ENCODE measurements around the gene ZNF423. TPM values are rescaled to one million over a fixed set of nuclear protein-coding genes. Genes with fewer than 3 reads are reported as not detected.

Gene ZNF423
- total and polyA plus RNA-seq, 9 of the 15 experiments (the other 6 are each of a cell fraction or from before 2014, with no cell fraction given): not detected

DNA sequence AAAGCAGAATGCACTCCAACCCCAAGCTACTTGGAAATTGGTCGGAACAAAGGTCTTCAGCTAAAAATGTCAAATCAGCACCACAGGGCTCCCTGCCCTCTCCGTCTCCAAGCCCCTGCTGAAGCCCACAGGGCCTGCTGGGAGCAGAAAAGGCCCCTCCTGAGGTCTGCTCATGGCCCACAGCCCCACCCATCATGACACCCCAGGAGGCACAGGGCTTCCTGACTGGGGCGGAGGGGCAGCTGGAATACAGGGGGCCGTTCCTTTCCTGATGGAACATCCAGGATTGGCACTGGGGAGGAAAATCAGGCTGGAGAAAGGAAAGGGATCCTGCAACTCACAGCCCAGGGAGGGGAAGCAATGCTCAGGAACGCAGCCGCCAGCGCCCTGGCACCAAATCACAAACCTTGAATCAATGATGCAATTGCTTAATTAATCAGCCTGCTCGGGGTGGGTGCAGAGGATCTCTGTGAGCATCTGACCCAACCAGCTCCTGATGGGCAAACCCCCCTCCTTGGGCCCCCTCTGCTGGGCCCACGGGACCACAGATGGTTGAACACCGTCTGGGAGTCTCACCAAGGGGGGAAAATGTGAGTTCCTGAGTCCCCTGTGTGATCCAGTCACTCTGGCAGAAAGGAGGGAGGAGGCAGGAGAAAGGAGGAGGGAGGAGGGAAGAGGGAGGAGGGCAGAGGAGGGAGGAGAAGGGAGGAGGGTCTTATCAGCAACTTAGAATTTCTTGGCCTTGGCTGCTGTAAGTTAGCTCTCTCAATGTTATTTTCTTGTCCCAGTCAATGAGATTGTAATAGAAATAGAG lies 155.5 kb downstream of the ZNF423 start:
- WGBS (ENCODE audit: insufficient coverage, low coverage, missing lambda C conversion rate): 2% methylated on average over 8 of the region's 10 CpGs
- POLR2A ChIA-PET: no interaction called here
- H3K9me1 ChIP-seq (ENCODE audit: control insufficient read depth, insufficient read depth, low read length): no peaks in the 10 kb centered on the region
- peaks cover 0 to 6% of the 10 kb centered on the region in 2 experiments; a peak in 2 of 5 replicates for H3K4me1 ChIP-seq (replicated peaks in 1 of 2; ENCODE audit: control insufficient read depth in 2 of 2, insufficient read depth in 2 of 2, low read length in 2 of 2)
- H3K27me3 ChIP-seq (ENCODE audit: control insufficient read depth in 2 of 2, insufficient read depth in 2 of 2, low read length in 2 of 2): peaks cover 29 to 44% of the 10 kb centered on the region in 2 experiments; a peak in 3 of 5 replicates
- in situ Hi-C loops (cut with MboI): no loop called here
- no peaks in the 10 kb centered on the region for H3K79me2 ChIP-seq (ENCODE audit: control insufficient read depth, insufficient read depth, low read length)
- ATAC-seq (no peak), FAIRE-seq (no peak), DNase-seq (ENCODE audit: extremely low read depth in 1 of 4, low spot score in 3 of 4) (no peak)
- H3K9ac ChIP-seq (ENCODE audit: insufficient read depth in 1 of 2, low read depth in 2 of 2, low read length in 2 of 2): no peak overlapping the region
- H3K27ac ChIP-seq (ENCODE audit: extremely low read depth, low read depth, low read length): no peak overlapping the region
- H3K4me2 ChIP-seq (ENCODE audit: insufficient read depth, low read length): no peak overlapping the region
- peaks cover 4% of the 10 kb centered on the region; the same call in 1 of the 2 replicates for H4K20me1 ChIP-seq (replicated peaks; ENCODE audit: control insufficient read depth, insufficient read depth, low read length)
- H2AFZ ChIP-seq (ENCODE audit: low read depth, low read length): no peak overlapping the region
- no peak overlapping the region for H3K4me3 ChIP-seq
- peak; percentile 32; the same call in 1 of the 2 replicates for TF ChIP-seq ZNF316 (IDR thresholded peaks at IDR 0.05)
- no peak for TF ChIP-seq SIN3B (IDR thresholded peaks at IDR 0.05; ENCODE audit: low read depth)
- TF ChIP-seq, protein P1, sequence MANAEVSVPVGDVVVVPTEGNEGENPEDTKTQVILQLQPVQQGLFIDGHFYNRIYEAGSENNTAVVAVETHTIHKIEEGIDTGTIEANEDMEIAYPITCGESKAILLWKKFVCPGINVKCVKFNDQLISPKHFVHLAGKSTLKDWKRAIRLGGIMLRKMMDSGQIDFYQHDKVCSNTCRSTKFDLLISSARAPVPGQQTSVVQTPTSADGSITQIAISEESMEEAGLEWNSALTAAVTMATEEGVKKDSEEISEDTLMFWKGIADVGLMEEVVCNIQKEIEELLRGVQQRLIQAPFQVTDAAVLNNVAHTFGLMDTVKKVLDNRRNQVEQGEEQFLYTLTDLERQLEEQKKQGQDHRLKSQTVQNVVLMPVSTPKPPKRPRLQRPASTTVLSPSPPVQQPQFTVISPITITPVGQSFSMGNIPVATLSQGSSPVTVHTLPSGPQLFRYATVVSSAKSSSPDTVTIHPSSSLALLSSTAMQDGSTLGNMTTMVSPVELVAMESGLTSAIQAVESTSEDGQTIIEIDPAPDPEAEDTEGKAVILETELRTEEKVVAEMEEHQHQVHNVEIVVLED (CRISPR knock-in tag; IDR thresholded peaks at IDR 0.05): no peak
- peak; percentile 82 for TF ChIP-seq ZNF263 (CRISPR knock-in tag; IDR thresholded peaks at IDR 0.05; ENCODE audit: borderline replicate concordance)
- BruUV-seq (replicated peaks): no TSS peak
- no peaks in the 10 kb centered on the region for H3K9me3 ChIP-seq (replicated peaks; ENCODE audit: control insufficient read depth, insufficient read depth, low read depth, low read length)
- CTCF ChIA-PET (ENCODE audit: low intra/inter-chr PET ratio): no interaction called here
- no peaks in the 10 kb centered on the region for H3K36me3 ChIP-seq (ENCODE audit: control insufficient read depth, insufficient read depth, low read length)
- intact Hi-C loops (cut with micrococcal nuclease): no loop called here
